Kasumi-1 (cell line): Measurements from ENCODE around the gene SNTG2.
"Not testable (repeated sequence)": the region's sequence is repeated elsewhere in the genome, so short reads cannot be mapped to it uniquely, and the experiment has no call there.

Experiments used
- DNase-seq, 2 experiments: peaks; one replicate each; lab custom pipeline; 2025; lab: John Stamatoyannopoulos, UW

SNTG2 gene

DNA sequence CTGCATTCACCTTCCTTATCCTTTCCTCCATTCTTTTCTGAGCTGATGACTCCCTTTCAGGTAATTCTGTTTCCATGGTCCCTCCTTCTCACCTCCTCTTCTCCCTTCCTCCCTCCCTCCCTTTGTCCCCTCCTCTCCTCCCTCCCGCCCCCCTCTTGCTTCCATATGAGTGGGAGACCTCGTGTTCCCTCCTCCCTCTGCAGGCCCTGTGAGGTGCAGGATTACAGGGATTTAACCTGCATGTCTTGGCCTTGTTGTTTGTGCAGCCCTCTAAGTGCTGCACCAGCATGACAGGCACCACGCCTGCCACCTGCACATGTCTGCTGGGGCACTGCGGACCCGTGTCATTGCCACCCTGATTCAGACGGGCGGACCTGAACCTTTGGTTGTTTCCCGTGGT is 103.1 kb downstream of the SNTG2 start:
- no peak for DNase-seq

GRCh38 chr2:1054399-1054798 is 103.8 kb downstream of the SNTG2 start:
- no peak for DNase-seq

- DNase-seq: no peak
These were observed 104.5 kb downstream of the SNTG2 start for GRCh38 chr2:1055014-1055595.

DNA sequence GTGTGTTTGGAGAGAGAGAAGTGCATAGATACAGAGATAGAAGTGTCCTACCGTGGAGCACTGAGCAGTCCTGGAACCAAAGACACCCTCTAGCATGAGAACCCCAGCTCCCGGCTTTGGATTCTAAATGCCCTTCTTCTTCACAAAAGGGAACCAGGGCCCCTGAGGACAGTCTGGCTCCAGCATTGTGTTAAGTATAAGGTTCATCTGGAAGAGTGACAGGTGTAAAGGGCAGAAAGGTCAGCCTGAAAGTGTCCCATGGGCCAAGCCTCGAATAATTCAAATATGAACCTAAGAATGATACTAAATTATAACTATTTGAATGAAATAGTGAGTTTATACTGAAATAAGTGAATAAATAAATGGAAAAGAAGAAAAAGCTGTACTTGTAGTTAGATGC is 109.7 kb downstream of the SNTG2 start:
- no peak for DNase-seq

DNA sequence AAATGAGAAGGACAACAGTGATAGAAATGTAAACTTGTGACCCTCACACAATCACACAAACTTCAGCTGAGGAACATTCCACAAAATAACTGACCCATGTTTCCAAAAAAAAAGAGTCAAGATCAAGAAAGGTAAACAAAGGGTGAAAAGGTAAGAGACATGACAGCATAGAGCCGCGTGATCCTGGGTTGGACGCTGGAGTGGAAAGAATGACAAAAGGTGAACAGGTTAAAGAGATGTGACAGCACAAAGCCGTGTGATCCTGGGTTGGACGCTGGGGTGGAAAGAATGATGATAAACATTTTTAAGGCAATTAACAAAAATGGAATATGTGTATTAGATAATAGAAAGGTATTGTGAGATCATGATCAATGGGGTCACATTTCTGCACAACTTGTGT is 110.3 kb downstream of the SNTG2 start:
- DNase-seq: no peak

GRCh38 chr2:1068241-1068640 is 117.6 kb downstream of the SNTG2 start:
- DNase-seq: no peak

GRCh38 chr2:1068822-1069221 is 118.2 kb downstream of the SNTG2 start:
- DNase-seq: no peak

- DNase-seq: no peak
These were observed 119.2 kb downstream of the SNTG2 start for GRCh38 chr2:1069847-1070246.

DNA sequence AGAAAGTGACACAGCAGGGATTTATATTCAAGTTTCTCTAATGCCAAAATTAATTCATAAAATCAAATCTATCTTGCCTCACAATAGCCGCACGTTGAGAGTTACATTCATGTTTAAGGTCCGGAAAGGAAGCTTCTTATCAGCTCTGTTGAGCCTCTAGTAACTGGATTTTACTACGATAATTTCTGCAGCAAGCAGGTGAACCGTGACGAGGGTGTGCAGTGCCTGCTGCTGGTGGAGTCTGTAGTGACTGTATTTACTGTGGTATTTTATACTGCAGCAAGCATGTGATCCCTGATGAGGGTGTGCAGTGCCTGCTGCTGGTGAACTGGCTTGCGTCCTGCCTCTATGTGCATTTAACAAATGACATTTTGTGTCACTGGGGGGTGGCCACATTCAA is 120.0 kb downstream of the SNTG2 start:
- DNase-seq: no peak

- DNase-seq: no peak
These were observed 121.0 kb downstream of the SNTG2 start for GRCh38 chr2:1071650-1072049.

DNA sequence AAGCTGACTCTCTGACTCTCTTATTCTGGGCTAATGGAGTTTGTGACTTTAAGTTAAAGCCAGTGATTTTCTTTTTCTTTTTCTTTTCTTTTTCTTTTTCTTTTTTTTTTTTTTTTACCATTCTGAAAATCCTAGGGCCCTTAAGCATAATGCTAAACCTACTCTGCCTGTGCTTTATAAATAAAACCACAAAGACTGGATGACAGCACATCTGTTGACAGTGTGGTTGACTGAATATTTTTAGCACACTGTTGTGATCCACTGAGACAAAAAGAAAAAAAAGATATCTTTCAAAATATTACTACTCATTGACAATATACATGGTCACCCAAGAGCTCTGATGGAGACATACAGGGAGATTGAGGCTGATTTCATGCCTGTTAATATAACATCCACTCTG is 121.6 kb downstream of the SNTG2 start:
- DNase-seq: no peak

- DNase-seq: no peak
These were observed 127.3 kb downstream of the SNTG2 start for GRCh38 chr2:1077911-1078310.

GRCh38 chr2:1078326-1078725 is 127.7 kb downstream of the SNTG2 start:
- DNase-seq: no peak

DNA sequence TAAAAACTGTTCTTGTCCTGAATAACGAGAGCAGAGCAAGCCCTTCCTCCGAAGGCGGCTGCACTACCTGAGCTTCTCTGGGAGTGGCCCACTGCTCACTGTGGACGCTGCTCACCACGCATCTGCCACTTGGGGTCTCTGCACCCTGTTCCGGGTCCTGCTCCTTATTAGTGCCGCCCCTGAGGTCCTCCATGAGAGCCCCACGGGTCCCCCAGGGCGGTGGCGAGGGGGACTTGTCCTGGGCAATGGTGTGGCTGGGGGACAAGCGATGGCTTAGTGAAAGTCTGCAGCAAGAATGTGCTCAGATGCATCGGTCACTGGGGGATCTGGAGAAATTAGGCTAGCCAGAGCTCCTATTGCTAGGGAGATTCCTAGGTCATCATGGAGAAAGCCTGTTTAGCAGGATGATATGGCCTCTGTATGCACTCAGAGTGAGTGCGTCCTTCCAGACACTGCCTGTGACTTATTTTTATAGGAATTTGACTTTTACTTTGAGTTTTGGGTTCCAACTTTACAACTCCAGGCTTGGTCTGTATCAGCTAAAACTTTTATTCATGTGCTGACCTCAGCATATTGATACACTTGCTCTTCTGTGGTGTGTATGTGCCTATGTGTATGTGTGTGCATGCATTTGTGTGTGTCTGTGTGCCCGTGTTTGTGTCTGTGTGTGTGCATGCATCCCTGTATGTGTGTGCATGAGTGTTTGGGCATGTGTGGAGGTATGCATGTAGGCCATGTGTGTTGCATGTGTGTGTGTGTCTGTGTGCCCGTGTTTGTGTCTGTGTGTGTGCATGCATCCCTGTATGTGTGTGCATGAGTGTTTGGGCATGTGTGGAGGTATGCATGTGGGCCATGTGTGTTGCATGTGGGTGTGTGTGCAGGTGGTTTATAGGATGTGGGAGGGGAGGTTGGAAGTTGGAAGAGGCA is 129.5 kb downstream of the SNTG2 start:
- DNase-seq: no peak

GRCh38 chr2:1081451-1082225 is 131.0 kb downstream of the SNTG2 start:
- DNase-seq: no peak

- no peak for DNase-seq
These were observed 132.0 kb downstream of the SNTG2 start for GRCh38 chr2:1082456-1083205.

- no peak for DNase-seq
These were observed 137.7 kb downstream of the SNTG2 start for GRCh38 chr2:1088192-1088860.

DNA sequence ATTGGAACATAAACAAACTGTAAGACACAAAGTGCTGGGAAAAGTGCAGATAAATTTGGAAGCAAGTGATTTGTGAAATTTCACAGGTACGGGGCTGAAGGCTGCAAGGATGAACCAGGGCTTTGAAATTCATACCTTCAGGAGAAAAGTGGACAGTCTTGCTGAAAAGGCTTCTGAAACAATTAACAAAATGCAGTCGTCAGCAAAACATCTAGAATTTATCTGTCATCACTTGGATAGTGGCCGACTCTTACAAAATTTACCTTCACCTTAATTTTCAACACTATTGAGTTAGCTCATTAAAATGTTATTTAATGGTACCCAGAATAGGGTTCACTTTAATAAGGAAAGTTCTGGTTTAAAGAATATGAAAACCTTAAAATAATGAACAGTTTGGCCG is 138.3 kb downstream of the SNTG2 start:
- DNase-seq: no peak

DNA sequence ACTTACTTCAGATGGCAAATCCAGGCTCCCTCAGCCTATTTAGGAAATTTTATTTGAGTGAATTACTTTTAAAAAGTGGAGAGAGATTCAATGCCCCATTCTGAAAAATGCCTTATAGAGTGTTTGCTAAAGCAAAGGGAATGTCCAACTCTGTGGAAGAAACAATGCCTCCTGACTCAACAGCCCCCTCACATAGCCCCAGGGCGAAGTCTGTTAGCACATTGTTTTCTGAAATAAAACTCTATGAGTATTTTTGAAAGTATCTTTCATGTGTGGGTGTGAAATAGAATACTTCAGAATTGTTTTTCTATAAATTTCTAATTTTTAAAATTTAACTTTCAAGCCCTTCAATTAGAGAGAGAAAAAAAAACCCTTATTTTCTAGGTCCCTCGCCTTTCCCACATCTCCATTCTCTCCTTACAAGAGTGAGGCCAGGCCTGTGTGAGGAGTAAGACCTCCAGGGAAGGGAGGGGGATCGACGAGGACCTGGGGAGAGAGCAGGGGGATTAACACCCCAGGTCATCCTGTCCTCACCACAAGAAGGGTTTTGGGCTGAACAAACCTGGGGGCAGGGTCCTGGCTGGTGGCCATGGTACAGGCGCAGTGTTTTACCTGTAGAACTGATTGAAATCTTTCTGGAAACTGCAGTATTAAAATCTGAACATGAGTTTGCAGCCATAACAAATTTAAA is 141.4 kb downstream of the SNTG2 start:
- no peak for DNase-seq

GRCh38 chr2:1093668-1094067 is 143.0 kb downstream of the SNTG2 start:
- not testable (repeated sequence) for DNase-seq

DNA sequence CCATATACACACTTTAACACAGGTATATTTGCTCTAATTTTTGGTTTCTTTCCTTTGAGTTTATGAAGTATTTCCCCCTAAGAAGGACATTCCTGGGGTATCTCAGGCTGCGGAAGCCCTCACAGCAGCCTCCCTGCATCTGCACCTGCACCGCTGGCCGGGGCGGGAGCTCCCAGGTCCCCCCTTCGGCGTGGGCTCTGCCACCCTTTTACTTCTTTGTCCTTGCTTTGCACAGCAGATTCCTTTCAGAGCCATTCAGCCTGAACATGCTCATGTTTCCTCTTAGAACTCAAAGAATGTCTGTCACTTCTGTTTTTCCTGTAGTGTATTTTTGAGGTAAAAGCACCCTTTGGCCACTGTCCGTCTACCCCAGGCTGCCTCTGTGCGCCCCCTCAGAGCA is 146.5 kb downstream of the SNTG2 start:
- DNase-seq: no peak
